GM04503 (cell line): ENCODE data around the gene SMG6.

Experiments used
- DNase-seq: peaks from one replicate; pipeline ENCODE4 v3.0.0-alpha.2; 2012; ENCODE audit warnings: low read depth

The SMG6 gene

GRCh38 chr17:2105663-2106062 is 197.9 kb downstream of the SMG6 start:
- DNase-seq, result no peak

GRCh38 chr17:2102931-2103809 is 200.4 kb downstream of the SMG6 start:
- no peak for DNase-seq

- DNase-seq, result no peak
These were observed 201.9 kb downstream of the SMG6 start for GRCh38 chr17:2101448-2102257.

- no peak for DNase-seq
These were observed 208.1 kb downstream of the SMG6 start for GRCh38 chr17:2095536-2095910.

- no peak for DNase-seq
These were observed 208.6 kb downstream of the SMG6 start for GRCh38 chr17:2094891-2095535.

GRCh38 chr17:2093349-2093748 is 210.2 kb downstream of the SMG6 start:
- DNase-seq, result no peak

- DNase-seq, result no peak
These were observed 211.3 kb downstream of the SMG6 start for GRCh38 chr17:2092253-2092652.

GRCh38 chr17:2090804-2091534 is 212.6 kb downstream of the SMG6 start:
- peak; percentile 85 for DNase-seq

- no peak for DNase-seq
These were observed 213.4 kb downstream of the SMG6 start for GRCh38 chr17:2090210-2090641.

GRCh38 chr17:2089021-2089422 is 214.6 kb downstream of the SMG6 start:
- no peak for DNase-seq

GRCh38 chr17:2087597-2088211 is 215.9 kb downstream of the SMG6 start:
- no peak for DNase-seq

- no peak for DNase-seq
These were observed 217.3 kb downstream of the SMG6 start for GRCh38 chr17:2086306-2086705.

- no peak for DNase-seq
These were observed 218.0 kb downstream of the SMG6 start for GRCh38 chr17:2085648-2085949.

- DNase-seq, result peak; percentile 74
These were observed 218.6 kb downstream of the SMG6 start for GRCh38 chr17:2084766-2085647.

- peak; percentile 60 for DNase-seq
These were observed 219.4 kb downstream of the SMG6 start for GRCh38 chr17:2084036-2084765.

GRCh38 chr17:2083613-2084035 is 220.0 kb downstream of the SMG6 start:
- DNase-seq, result no peak

- DNase-seq, result no peak
These were observed 221.4 kb downstream of the SMG6 start for GRCh38 chr17:2082003-2082781.

- no peak for DNase-seq
These were observed 222.0 kb downstream of the SMG6 start for GRCh38 chr17:2081564-2081963.

GRCh38 chr17:2077040-2077439 is 226.5 kb downstream of the SMG6 start:
- no peak for DNase-seq
